ENCODE measurements around the gene SOX8. TPM values are rescaled to one million over a fixed set of nuclear protein-coding genes. Genes with fewer than 3 reads are reported as not detected.

SOX8 gene
- polyA plus RNA-seq, 1 experiment = not detected

- no peak for TF ChIP-seq CTCF (IDR thresholded peaks at IDR 0.05; ENCODE audit: low read depth, low read length)
- CTCF ChIA-PET = no interaction called here
- Histone ChIP-seq H3K9me3 (ENCODE audit: control insufficient read depth, insufficient read depth, low read length) (peaks cover 2% of the 10 kb centered on the region; the same call in 1 of the 2 replicates), H3K27ac (ENCODE audit: low read depth, low read length) (no peak overlapping the region), H3K4me3 (ENCODE audit: low read depth, low read length) (no peak overlapping the region), H3K27me3 (ENCODE audit: control insufficient read depth, insufficient read depth, low read length) (peaks cover 37% of the 10 kb centered on the region)
- no peak for DNase-seq (ENCODE audit: low read depth, low spot score)
- POLR2A ChIA-PET = no interaction called here
Observed at GRCh38 chr16:988471-989353, 7.1 kb downstream of the SOX8 start.

GRCh38 chr16:989354-989814 lies 7.8 kb downstream of the SOX8 start:
- TF ChIP-seq CTCF (IDR thresholded peaks at IDR 0.05; ENCODE audit: low read depth, low read length) = no peak
- POLR2A ChIA-PET = no interaction called here
- H3K4me3 ChIP-seq (ENCODE audit: low read depth, low read length) = no peak overlapping the region
- CTCF ChIA-PET = no interaction called here
- peaks cover 31% of the 10 kb centered on the region for H3K27me3 ChIP-seq (ENCODE audit: control insufficient read depth, insufficient read depth, low read length)
- peaks cover 3% of the 10 kb centered on the region for H3K9me3 ChIP-seq (ENCODE audit: control insufficient read depth, insufficient read depth, low read length)
- H3K27ac ChIP-seq (ENCODE audit: low read depth, low read length) = no peak overlapping the region
- no peak for DNase-seq (ENCODE audit: low read depth, low spot score)

- ChIA-PET POLR2A (no interaction called here), CTCF (no interaction called here)
- peaks cover 16% of the 10 kb centered on the region for H3K9me3 ChIP-seq (ENCODE audit: control insufficient read depth, insufficient read depth, low read length)
- TF ChIP-seq CTCF (IDR thresholded peaks at IDR 0.05; ENCODE audit: low read depth, low read length) = no peak
- H3K27me3 ChIP-seq (ENCODE audit: control insufficient read depth, insufficient read depth, low read length) = peaks cover 24% of the 10 kb centered on the region
- H3K27ac ChIP-seq (ENCODE audit: low read depth, low read length) = no peak overlapping the region
- no peak overlapping the region for H3K4me3 ChIP-seq (ENCODE audit: low read depth, low read length)
- DNase-seq (ENCODE audit: low read depth, low spot score) = no peak
Observed at GRCh38 chr16:990516-991291, 9.1 kb downstream of the SOX8 start.

- Histone ChIP-seq H3K27me3 (ENCODE audit: control insufficient read depth, insufficient read depth, low read length) (peaks cover 21% of the 10 kb centered on the region), H3K27ac (ENCODE audit: low read depth, low read length) (no peak overlapping the region), H3K9me3 (ENCODE audit: control insufficient read depth, insufficient read depth, low read length) (peaks cover 22% of the 10 kb centered on the region), H3K4me3 (ENCODE audit: low read depth, low read length) (no peak overlapping the region)
- no peak for TF ChIP-seq CTCF (IDR thresholded peaks at IDR 0.05; ENCODE audit: low read depth, low read length)
- CTCF ChIA-PET = no interaction called here
- no peak for DNase-seq (ENCODE audit: low read depth, low spot score)
- POLR2A ChIA-PET = no interaction called here
Observed at GRCh38 chr16:991345-991744, 9.8 kb downstream of the SOX8 start.

- H3K9me3 ChIP-seq (ENCODE audit: control insufficient read depth, insufficient read depth, low read length) = peaks cover 26% of the 10 kb centered on the region
- H3K27me3 ChIP-seq (ENCODE audit: control insufficient read depth, insufficient read depth, low read length) = peaks cover 23% of the 10 kb centered on the region
Observed at GRCh38 chr16:991773-992172, 10.2 kb downstream of the SOX8 start.

More at GRCh38 chr16:991773-992172, 10.2 kb downstream of the SOX8 start:
- Histone ChIP-seq H3K27ac (ENCODE audit: low read depth, low read length) (no peak overlapping the region), H3K4me3 (ENCODE audit: low read depth, low read length) (no peak overlapping the region)
- no peak for TF ChIP-seq CTCF (IDR thresholded peaks at IDR 0.05; ENCODE audit: low read depth, low read length)
- CTCF ChIA-PET = no interaction called here
- DNase-seq (ENCODE audit: low read depth, low spot score) = no peak
- POLR2A ChIA-PET = no interaction called here
